HCT116 (cell line): ENCODE data around the gene NLN. TPM values are rescaled to one million over a fixed set of nuclear protein-coding genes. Genes with fewer than 3 reads are reported as not detected.

Experiments
- ATAC-seq: fragments of 200-7000 bp; cut with Tn5 transposase; 2 replicates; pipeline ENCODE4 v1.9.1; 2020; ENCODE audit warnings: mild to moderate bottlenecking, moderate library complexity
- BruUV-seq: library from RNA; stranded (reverse); fragments of 400-500 nt; replicated peaks from 2 replicates; lab custom pipeline; 2021; lab: Mats Ljungman, UMichigan
- CTCF ChIA-PET: fragments of 300-600 bp; sonication (Branson Sonifier 250); formaldehyde crosslinking; loops from one replicate; lab custom pipeline; 2021; ENCODE audit warnings: antibody characterized with exemption; lab: Charles Lee
- POLR2A ChIA-PET: fragments of 300-600, 350-600 bp; sonication (Branson Sonifier 250); formaldehyde crosslinking; loops from one replicate; lab custom pipeline; 2021; ENCODE audit warnings: antibody characterized with exemption; lab: Charles Lee
- RAD21 ChIA-PET, 2 experiments: fragments of 300-600 bp; sonication (Branson Sonifier 250); formaldehyde crosslinking; loops; one replicate each; lab custom pipeline; 2023; ENCODE audit warnings: low total read pairs in 2 of 2; ENCODE audit not compliant: uncharacterized antibody in 2 of 2, unreplicated experiment in 2 of 2, low non-redundant PET in 1 of 2; lab: Charles Lee
- DNase-seq: peaks from one replicate; pipeline ENCODE4 v3.0.0-alpha.2; 2010; ENCODE audit warnings: low read depth, low spot score
- H2AFZ ChIP-seq: fragments of 200-600 bp; shearing (Covaris generic), sonication (generic); 2 replicates; pipeline ENCODE4 v1.6.1; 2017; ENCODE audit warnings: low read depth, mixed run types, mixed read lengths, antibody characterized with exemption, low read length; ENCODE audit not compliant: poor library complexity, severe bottlenecking
- H3K27ac ChIP-seq: 2 replicates; pipeline ENCODE4 v1.5.1; 2012; ENCODE audit warnings: low read depth, low read length
- H3K27me3 ChIP-seq: fragments of 200-600 bp; sonication (generic); 2 replicates; pipeline ENCODE4 v1.6.1; 2016; ENCODE audit warnings: mixed run types, low read length, mixed read lengths; ENCODE audit not compliant: insufficient read depth
- H3K36me3 ChIP-seq, 2 experiments: fragments of 200-500 bp in 1 of 2; fragments of 200-600 bp in 1 of 2; sonication (Bioruptor generic) in 1 of 2; sonication (generic) in 1 of 2; 2 replicates each; pipeline versions ENCODE4 v1.5.1 to v1.6.1; 2014 to 2016; ENCODE audit warnings: low read length in 2 of 2, inconsistent platforms in 1 of 2, mixed read lengths in 1 of 2, mixed run types in 1 of 2; ENCODE audit not compliant: insufficient read depth in 2 of 2, control insufficient read depth in 1 of 2
- H3K4me1 ChIP-seq, 2 experiments: fragments of 200-600 bp in 1 of 2; sonication (generic) in 1 of 2; 2 replicates each; pipeline versions ENCODE4 v1.5.1 to v1.6.1; 2012 to 2017; ENCODE audit warnings: low read length in 2 of 2, inconsistent platforms in 1 of 2, mild to moderate bottlenecking in 1 of 2, mixed read lengths in 1 of 2, mixed run types in 1 of 2, moderate library complexity in 1 of 2; ENCODE audit not compliant: insufficient read depth in 2 of 2, control insufficient read depth in 1 of 2
- H3K4me2 ChIP-seq: fragments of 200-600 bp; sonication (generic); 2 replicates; pipeline ENCODE4 v1.6.1; 2017; ENCODE audit warnings: mixed run types, low read length, mixed read lengths
- H3K4me3 ChIP-seq, 2 experiments: fragments of 200-600 bp in 1 of 2; sonication (generic) in 1 of 2; replicated peaks in 1 of 2; 2 replicates each; pipeline ENCODE4 v1.5.1; 2011 to 2016; ENCODE audit warnings: low read length in 2 of 2, control low read depth in 1 of 2, low read depth in 1 of 2, mild to moderate bottlenecking in 1 of 2, mixed read lengths in 1 of 2, mixed run types in 1 of 2
- H3K79me2 ChIP-seq: fragments of 200-600 bp; sonication (generic); 2 replicates; pipeline ENCODE4 v1.6.1; 2017; ENCODE audit warnings: mild to moderate bottlenecking, mixed run types, low read length, moderate library complexity, mixed read lengths; ENCODE audit not compliant: insufficient read depth
- H3K9ac ChIP-seq: fragments of 200-600 bp; sonication (generic); 2 replicates; pipeline ENCODE4 v1.6.1; 2016; ENCODE audit warnings: low read length, mixed read lengths
- H3K9me2 ChIP-seq: fragments of 200-600 bp; sonication (generic), shearing (Covaris generic); 2 replicates; pipeline ENCODE4 v1.6.1; 2017; ENCODE audit warnings: mixed run types, mild to moderate bottlenecking, moderate library complexity; ENCODE audit not compliant: insufficient read depth
- H3K9me3 ChIP-seq, 2 experiments: fragments of 200-500 bp in 1 of 2; fragments of 200-600 bp in 1 of 2; sonication (Bioruptor generic) in 1 of 2; sonication (generic) in 1 of 2; 2 replicates each; pipeline ENCODE4 v1.6.1; 2014 to 2017; ENCODE audit warnings: low read length in 2 of 2, mixed read lengths in 2 of 2, inconsistent platforms in 1 of 2, low read depth in 1 of 2, mild to moderate bottlenecking in 1 of 2, mixed run types in 1 of 2, moderate library complexity in 1 of 2; ENCODE audit not compliant: control insufficient read depth in 1 of 2, insufficient read depth in 1 of 2
- H4K20me1 ChIP-seq: fragments of 200-600 bp; sonication (generic), shearing (Covaris generic); 2 replicates; pipeline ENCODE4 v1.6.1; 2017; ENCODE audit warnings: mixed run types, mild to moderate bottlenecking, moderate library complexity; ENCODE audit not compliant: insufficient read depth
- EZH2 ChIP-seq: fragments of 200-600 bp; sonication (generic); IDR thresholded peaks from 2 replicates; pipeline ENCODE4 v1.6.1; 2017; ENCODE audit warnings: antibody characterized with exemption, mixed run types
- JUND ChIP-seq: IDR thresholded peaks from 2 replicates; pipeline ENCODE4 v1.6.1; 2012
- MAX ChIP-seq: IDR thresholded peaks from 2 replicates; pipeline ENCODE4 v1.6.1; 2012
- POLR2A ChIP-seq: IDR thresholded peaks from 2 replicates; pipeline ENCODE4 v1.7.0; 2011; ENCODE audit warnings: borderline replicate concordance; ENCODE audit not compliant: insufficient read depth, insufficient read length; ENCODE audit errors: extremely low read depth
- POLR2AphosphoS5 ChIP-seq: IDR thresholded peaks from 2 replicates; pipeline ENCODE4 v1.6.1; 2011; ENCODE audit warnings: mild to moderate bottlenecking, low read depth, low read length, moderate library complexity
- REST ChIP-seq: IDR thresholded peaks from 2 replicates; pipeline ENCODE4 v1.6.1; 2012; ENCODE audit warnings: low read depth
- SRF ChIP-seq: IDR thresholded peaks from 2 replicates; pipeline ENCODE4 v1.6.1; 2012; ENCODE audit warnings: low read depth
- TCF7L2 ChIP-seq: IDR thresholded peaks from 2 replicates; pipeline ENCODE4 v1.7.0; 2011; ENCODE audit warnings: borderline replicate concordance, inconsistent platforms; ENCODE audit not compliant: insufficient read depth, insufficient read length; ENCODE audit errors: extremely low read depth
- YY1 ChIP-seq: IDR thresholded peaks from 2 replicates; pipeline ENCODE4 v1.6.1; 2011; ENCODE audit warnings: low read length, low read depth, moderate library complexity, mild to moderate bottlenecking; ENCODE audit not compliant: insufficient replicate concordance; ENCODE audit errors: extremely low read depth
- intact Hi-C: fragments of 100-400 bp; cut with micrococcal nuclease; formaldehyde crosslinking; loops from 2 replicates; pipeline ENCODE4 v1.10.0; 2022
- total RNA-seq: library from RNA; stranded (reverse); gene quantifications from one replicate; pipeline ENCODE4 v1.2.1, GENCODE V29; 2021; ENCODE audit not compliant: unreplicated experiment

Gene NLN
- total RNA-seq, 1 experiment from 2014 or later = 67.6 TPM

GRCh38 chr5:65695896-65696295, 26.1 kb upstream of the NLN start:
- Histone ChIP-seq H3K4me3 (no peak overlapping the region), H3K27ac (no peak overlapping the region), H3K36me3 (no peaks in the 10 kb centered on the region), H2AFZ (no peak overlapping the region), H3K4me2 (no peak overlapping the region), H4K20me1 (no peaks in the 10 kb centered on the region), H3K4me1 (no peaks in the 10 kb centered on the region), H3K9me3 (no peaks in the 10 kb centered on the region), H3K79me2 (no peaks in the 10 kb centered on the region), H3K9me2 (no peaks in the 10 kb centered on the region), H3K9ac (no peak overlapping the region), H3K27me3 (no peaks in the 10 kb centered on the region)
- no TSS peak for BruUV-seq
- DNase-seq = no peak
- intact Hi-C loops = no loop called here
- ChIA-PET RAD21 (no interaction called here), POLR2A (no interaction called here), CTCF (no interaction called here)
- ATAC-seq = no peak
- TF ChIP-seq MAX (no peak), POLR2A (no peak), POLR2AphosphoS5 (no peak), JUND (no peak), EZH2 (no peak), REST (no peak), YY1 (no peak), SRF (no peak), TCF7L2 (no peak)
